GM12874 (cell line): ENCODE results near the gene XRCC3.

Experiments
- CTCF ChIP-seq: IDR thresholded peaks from 2 replicates; pipeline ENCODE4 v1.5.1; 2011; ENCODE audit warnings: low read depth, mild to moderate bottlenecking, control low read depth, low read length, moderate library complexity; ENCODE audit not compliant: insufficient read depth

Gene XRCC3

GRCh38 chr14:103742499-103743255, 27.4 kb upstream of the XRCC3 start:
- no peak for TF ChIP-seq CTCF

GRCh38 chr14:103741876-103742275, 26.6 kb upstream of the XRCC3 start:
- no peak for TF ChIP-seq CTCF

GRCh38 chr14:103740991-103741689, 25.9 kb upstream of the XRCC3 start:
- TF ChIP-seq CTCF = no peak

GRCh38 chr14:103739793-103740501, 24.7 kb upstream of the XRCC3 start:
- TF ChIP-seq CTCF = no peak

GRCh38 chr14:103739466-103739792, 24.2 kb upstream of the XRCC3 start:
- no peak for TF ChIP-seq CTCF

GRCh38 chr14:103738701-103739451, 23.6 kb upstream of the XRCC3 start:
- TF ChIP-seq CTCF = no peak

- no peak for TF ChIP-seq CTCF
Measured at GRCh38 chr14:103738166-103738565, 22.9 kb upstream of the XRCC3 start.
